Lower leg skin (tissue), 4 donors: ENCODE results near the gene ETFA. TPM values are rescaled to one million over a fixed set of nuclear protein-coding genes. Genes with fewer than 3 reads are reported as not detected.

Experiments used
- DNase-seq, 2 donors: peaks; one replicate each; pipeline ENCODE4 v3.0.0-alpha.2; 2019; ENCODE audit warnings: low spot score in 2 of 2
- H3K4me3 ChIP-seq: fragments of 200-600 bp; sonication (generic); 2 replicates; pipeline ENCODE4 v1.5.1; 2017; ENCODE audit warnings: mild to moderate bottlenecking, low read depth; ENCODE audit not compliant: poor library complexity, severe bottlenecking
- POLR2A ChIP-seq, 2 donors: fragments of 450-650 bp; IDR thresholded peaks; one replicate each; pipeline ENCODE4 v1.6.1; 2016 to 2017; ENCODE audit warnings: antibody characterized with exemption in 2 of 2, mild to moderate bottlenecking in 1 of 2, moderate library complexity in 1 of 2
- WGBS, 2 donors: methylation state at CpG; one replicate each; pipeline ENCODE4 v1.1.5; 2018; 5-methylcytosine and 5-hydroxymethylcytosine counted together
- intact Hi-C: fragments of 100-400 bp; cut with DNase I; formaldehyde crosslinking; loops from one replicate; pipeline ENCODE4 v1.15.0; 2023; ENCODE audit warnings: low total_unique reads
- total RNA-seq, 4 donors: library from RNA; depleted of rRNA; stranded (reverse); fragments of >200 nt; gene quantifications; one replicate each; pipeline ENCODE4 v1.1.0, GENCODE V29; 2016
- TF ChIP-seq, protein P1 (sequence below), 3 donors: fragments of 450-650 bp; IDR thresholded peaks; one replicate each; pipeline ENCODE4 v1.5.1; 2016; ENCODE audit warnings: antibody characterized with exemption in 3 of 3, mild to moderate bottlenecking in 3 of 3, moderate library complexity in 2 of 3

The ETFA gene
- total RNA-seq, 4 donors from 2014 or later: 65.1 to 110 (median 67.5) TPM

DNA sequence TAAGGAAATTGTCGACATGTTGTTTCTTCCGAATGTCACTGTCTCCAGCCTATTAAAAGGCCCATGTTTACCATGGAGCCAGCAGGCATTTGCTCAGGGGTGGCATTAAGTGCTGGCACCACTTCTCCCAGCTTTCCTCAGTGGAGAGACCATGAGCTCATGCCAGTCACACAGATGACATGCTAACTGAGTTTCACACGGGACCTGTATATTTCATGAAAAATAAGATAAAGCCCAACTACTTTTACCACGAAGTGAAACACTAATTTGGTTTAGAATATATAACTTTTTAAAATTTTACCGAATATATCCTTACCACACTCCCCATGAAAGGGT is 93.4 kb downstream of the ETFA start:
- no peak overlapping the region for H3K4me3 ChIP-seq
- no peak for TF ChIP-seq POLR2A (IDR thresholded peaks at IDR 0.05)
- TF ChIP-seq, protein P1, sequence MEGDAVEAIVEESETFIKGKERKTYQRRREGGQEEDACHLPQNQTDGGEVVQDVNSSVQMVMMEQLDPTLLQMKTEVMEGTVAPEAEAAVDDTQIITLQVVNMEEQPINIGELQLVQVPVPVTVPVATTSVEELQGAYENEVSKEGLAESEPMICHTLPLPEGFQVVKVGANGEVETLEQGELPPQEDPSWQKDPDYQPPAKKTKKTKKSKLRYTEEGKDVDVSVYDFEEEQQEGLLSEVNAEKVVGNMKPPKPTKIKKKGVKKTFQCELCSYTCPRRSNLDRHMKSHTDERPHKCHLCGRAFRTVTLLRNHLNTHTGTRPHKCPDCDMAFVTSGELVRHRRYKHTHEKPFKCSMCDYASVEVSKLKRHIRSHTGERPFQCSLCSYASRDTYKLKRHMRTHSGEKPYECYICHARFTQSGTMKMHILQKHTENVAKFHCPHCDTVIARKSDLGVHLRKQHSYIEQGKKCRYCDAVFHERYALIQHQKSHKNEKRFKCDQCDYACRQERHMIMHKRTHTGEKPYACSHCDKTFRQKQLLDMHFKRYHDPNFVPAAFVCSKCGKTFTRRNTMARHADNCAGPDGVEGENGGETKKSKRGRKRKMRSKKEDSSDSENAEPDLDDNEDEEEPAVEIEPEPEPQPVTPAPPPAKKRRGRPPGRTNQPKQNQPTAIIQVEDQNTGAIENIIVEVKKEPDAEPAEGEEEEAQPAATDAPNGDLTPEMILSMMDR (IDR thresholded peaks at IDR 0.05): no peak
- WGBS, 2 donors: 91% methylated on average over 5 of the region's 5 CpGs
- intact Hi-C loops: no loop called here
- DNase-seq: no peak

DNA sequence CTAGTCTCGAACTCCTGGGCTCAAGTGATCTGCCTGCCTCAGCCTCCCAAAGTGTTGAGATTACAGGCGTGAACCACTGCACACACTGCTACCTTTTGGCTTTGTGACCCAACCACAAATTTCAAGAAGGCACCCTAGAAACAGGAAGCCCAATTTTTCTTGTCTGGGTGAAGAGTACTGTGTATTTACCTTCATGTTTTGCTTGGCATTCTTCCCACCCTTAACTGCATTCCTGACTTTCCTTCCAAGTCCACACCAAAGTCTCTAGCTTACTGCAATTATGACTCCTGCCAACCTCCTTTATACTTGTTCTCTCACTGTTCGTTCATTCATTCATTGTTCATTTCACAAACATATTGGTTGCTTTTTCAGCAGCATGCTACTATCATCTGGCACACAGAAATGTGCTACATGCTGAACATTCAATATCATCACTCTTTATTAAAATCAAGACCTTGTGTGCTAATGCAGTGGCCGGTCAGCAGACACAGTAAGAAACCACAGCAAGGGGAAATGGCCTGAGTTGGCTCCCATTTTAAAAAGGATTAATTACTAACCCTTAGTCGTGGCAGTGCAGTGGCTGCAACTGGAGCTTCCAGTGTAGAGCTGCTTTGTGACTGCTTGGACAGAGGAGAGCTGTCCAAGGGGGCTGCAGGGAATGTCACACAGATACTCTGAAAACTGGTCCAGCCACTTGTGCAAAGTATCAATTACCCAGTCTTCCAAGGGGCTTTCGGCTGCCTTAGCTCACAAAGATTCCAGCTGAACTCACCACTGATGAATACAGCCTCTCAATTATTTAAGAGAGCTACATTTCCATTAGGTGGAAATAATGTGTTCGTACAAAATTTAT is 94.0 kb downstream of the ETFA start:
- TF ChIP-seq, protein P1 (IDR thresholded peaks at IDR 0.05): no peak
- TF ChIP-seq POLR2A (IDR thresholded peaks at IDR 0.05): no peak
- 70 to 76% methylated on average over 7 of the region's 7 CpGs for WGBS, 2 donors
- intact Hi-C loops: no loop called here
- no peak overlapping the region for H3K4me3 ChIP-seq
- DNase-seq: no peak

GRCh38 chr15:76215634-76216033 is 95.6 kb downstream of the ETFA start:
- TF ChIP-seq, protein P1 (IDR thresholded peaks at IDR 0.05): no peak
- no peak for TF ChIP-seq POLR2A (IDR thresholded peaks at IDR 0.05)
- intact Hi-C loops: no loop called here
- WGBS, 2 donors: 89 to 97% methylated on average over 1 of the region's 1 CpG
- DNase-seq: no peak
- H3K4me3 ChIP-seq: no peak overlapping the region

DNA sequence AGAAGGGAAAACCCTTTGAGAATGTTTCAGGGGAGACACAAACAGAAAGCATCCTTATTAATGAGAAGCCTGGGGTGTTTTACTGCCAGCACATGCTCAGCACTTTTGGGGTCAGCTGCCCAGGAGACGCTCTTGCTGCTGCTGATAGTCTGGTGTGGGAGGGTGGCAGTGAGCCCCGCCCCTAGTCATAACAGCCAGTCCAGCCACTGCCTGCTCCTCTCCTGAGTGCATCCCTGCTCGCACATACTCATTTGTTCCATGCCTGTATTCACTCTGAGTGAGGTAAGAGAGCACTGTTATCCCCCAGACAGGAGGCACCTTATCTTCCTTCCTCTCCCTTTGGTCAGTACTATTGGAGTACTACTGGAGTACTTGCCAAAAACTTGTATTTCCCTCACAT is 101.3 kb downstream of the ETFA start:
- H3K4me3 ChIP-seq: no peak overlapping the region
- intact Hi-C loops: no loop called here
- WGBS, 2 donors: 68 to 75% methylated on average over 3 of the region's 3 CpGs
- no peak for DNase-seq
- TF ChIP-seq POLR2A (IDR thresholded peaks at IDR 0.05): no peak
- TF ChIP-seq, protein P1 (IDR thresholded peaks at IDR 0.05): no peak

DNA sequence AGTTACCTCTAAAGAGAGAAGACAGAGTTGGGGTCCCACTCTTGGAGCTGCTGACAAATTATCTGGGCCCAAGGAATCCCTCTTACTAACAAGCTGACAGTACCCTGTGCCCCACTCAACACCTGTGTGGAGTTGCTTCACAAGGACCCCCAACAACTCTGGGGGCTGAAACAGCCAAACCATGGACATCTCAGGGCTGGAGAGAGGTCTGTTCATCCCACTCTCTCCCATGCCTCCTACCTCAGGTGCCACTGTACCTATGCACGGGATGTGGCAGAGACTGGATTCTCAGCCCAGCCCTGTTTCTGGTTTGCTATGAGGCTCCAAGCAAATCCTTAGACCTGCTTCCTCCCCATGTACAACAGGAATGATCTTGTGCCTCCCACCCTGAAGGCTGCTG is 101.7 kb downstream of the ETFA start:
- TF ChIP-seq, protein P1 (IDR thresholded peaks at IDR 0.05): no peak
- TF ChIP-seq POLR2A (IDR thresholded peaks at IDR 0.05): no peak
- peak in 1 of 2 donors; percentile 10 for DNase-seq
- no peak overlapping the region for H3K4me3 ChIP-seq
- intact Hi-C loops: no loop called here
- WGBS, 2 donors: 83 to 100% methylated on average over 1 of the region's 1 CpG
